Neural cell (in vitro differentiated cells): ENCODE data around the gene CTDSPL.

Experiments used
- EZH2 ChIP-seq: fragments of 200-600, 300-800 bp; shearing (Covaris generic), sonication (generic); IDR thresholded peaks from 2 replicates; pipeline ENCODE4 v1.6.1; 2014; ENCODE audit warnings: antibody characterized with exemption, low read length, borderline replicate concordance, mild to moderate bottlenecking; ENCODE audit not compliant: insufficient read depth, poor library complexity, severe bottlenecking
- TAF1 ChIP-seq: IDR thresholded peaks from 2 replicates; pipeline ENCODE4 v1.6.1; 2012; ENCODE audit warnings: low read depth

DNA sequence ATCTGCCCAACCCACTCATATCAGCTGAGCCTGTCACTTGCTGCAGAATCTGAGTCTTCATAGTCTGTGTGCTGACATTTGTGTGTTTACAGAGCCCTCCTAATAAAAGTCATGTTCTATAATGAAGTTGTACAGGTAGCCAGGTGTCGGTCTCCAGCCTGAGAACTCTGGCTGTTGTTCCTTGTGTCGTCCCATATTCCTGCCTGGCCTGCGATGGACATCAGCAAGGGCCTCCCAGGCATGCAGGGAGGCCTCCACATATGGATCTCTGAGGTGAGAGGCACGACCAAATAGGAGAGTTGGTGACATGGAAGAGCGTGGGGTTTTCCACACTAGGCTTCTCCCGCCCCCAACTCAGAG lies 131.8 kb downstream of the CTDSPL start:
- no peak for TF ChIP-seq EZH2
- TF ChIP-seq TAF1, result no peak
